Activated naive CD4-positive, alpha-beta T cell treated with anti-CD3 and anti-CD28 coated beads, Interleukin-2, amount 10 ng/mL, durations not matched to agents 7 days and 5 days (primary cell): ENCODE measurements around the gene VAC14.
"Not testable (repeated sequence)": the region's sequence is repeated elsewhere in the genome, so short reads cannot be mapped to it uniquely, and the experiment has no call there.

Experiments
- CTCF ChIA-PET: fragments of 350-600 bp; sonication (Branson Sonifier 250); formaldehyde crosslinking; loops from one replicate; lab custom pipeline; 2021; ENCODE audit warnings: antibody characterized with exemption; lab: Charles Lee
- DNase-seq: peaks from one replicate; pipeline ENCODE4 v3.0.0-alpha.2; 2020
- H3K27ac Mint-ChIP-seq: one replicate; pipeline ENCODE4 v1.8.0; 2021; ENCODE audit warnings: mild to moderate bottlenecking, moderate library complexity, mixed read lengths
- H3K27me3 Mint-ChIP-seq: one replicate; pipeline ENCODE4 v1.8.0; 2021; ENCODE audit warnings: mild to moderate bottlenecking, mixed read lengths
- H3K36me3 Mint-ChIP-seq: one replicate; pipeline ENCODE4 v1.8.0; 2021; ENCODE audit warnings: mixed read lengths
- H3K4me1 Mint-ChIP-seq: one replicate; pipeline ENCODE4 v1.8.0; 2021; ENCODE audit warnings: mixed read lengths
- H3K4me3 Mint-ChIP-seq: one replicate; pipeline ENCODE4 v1.8.0; 2021; ENCODE audit warnings: mild to moderate bottlenecking, moderate library complexity, mixed read lengths
- H3K9me3 Mint-ChIP-seq: one replicate; pipeline ENCODE4 v1.8.0; 2021; ENCODE audit warnings: mixed read lengths

The VAC14 gene

GRCh38 chr16:70678121-70678897 lies 122.6 kb downstream of the VAC14 start:
- Mint-ChIP-seq H3K9me3 (no peaks in the 10 kb centered on the region), H3K4me3 (no peak overlapping the region), H3K27ac (no peak overlapping the region), H3K36me3 (peaks cover 7% of the 10 kb centered on the region), H3K4me1 (peaks cover 21% of the 10 kb centered on the region), H3K27me3 (peaks cover 13% of the 10 kb centered on the region)
- CTCF ChIA-PET = interaction anchor here (0.8 to 6.8 kb wide), 5 partner anchors 9 to 93 kb away, joined by 3 to 87 read pairs (median 7); no protein-coding TSS in a partner anchor
- DNase-seq = no peak

DNA sequence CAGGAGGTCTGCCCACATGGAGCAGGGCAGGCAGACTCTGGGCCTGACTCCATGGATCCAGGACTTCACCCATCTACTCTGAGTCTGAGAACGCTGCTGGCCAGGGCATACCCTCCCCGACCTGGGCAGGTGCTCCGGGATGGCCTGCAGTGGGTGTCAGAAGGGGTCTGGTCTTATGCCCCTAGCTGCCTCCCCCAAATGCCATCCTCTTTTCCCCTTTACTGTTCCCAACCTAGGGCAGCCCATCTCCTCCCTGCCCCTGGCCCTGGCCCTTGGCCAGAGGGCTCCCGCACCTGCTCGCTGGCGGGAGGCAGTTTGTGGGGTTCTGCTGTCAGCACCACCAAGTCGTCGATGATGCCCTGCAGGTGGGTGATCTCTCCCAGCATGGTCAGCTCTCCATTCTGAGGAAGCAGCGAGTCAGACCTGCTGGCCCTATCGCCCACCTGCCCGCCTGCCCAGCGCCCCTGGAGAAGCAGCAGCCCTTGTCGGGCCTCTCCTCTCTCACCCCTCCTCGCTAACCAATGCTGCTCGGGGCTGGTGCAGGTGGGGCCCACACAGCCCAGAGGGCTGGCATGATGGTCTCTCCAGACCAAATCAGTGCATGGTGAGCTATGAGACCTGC lies 123.3 kb downstream of the VAC14 start:
- Mint-ChIP-seq H3K36me3 (peaks cover 12% of the 10 kb centered on the region), H3K4me1 (peaks cover 18% of the 10 kb centered on the region), H3K27ac (no peak overlapping the region), H3K9me3 (no peaks in the 10 kb centered on the region), H3K4me3 (no peak overlapping the region), H3K27me3 (peaks cover 7% of the 10 kb centered on the region)
- CTCF ChIA-PET = interaction anchor here (6.8 kb wide), 1 partner anchor 93 kb away, joined by 87 read pairs; no protein-coding TSS in a partner anchor
- DNase-seq = no peak

DNA sequence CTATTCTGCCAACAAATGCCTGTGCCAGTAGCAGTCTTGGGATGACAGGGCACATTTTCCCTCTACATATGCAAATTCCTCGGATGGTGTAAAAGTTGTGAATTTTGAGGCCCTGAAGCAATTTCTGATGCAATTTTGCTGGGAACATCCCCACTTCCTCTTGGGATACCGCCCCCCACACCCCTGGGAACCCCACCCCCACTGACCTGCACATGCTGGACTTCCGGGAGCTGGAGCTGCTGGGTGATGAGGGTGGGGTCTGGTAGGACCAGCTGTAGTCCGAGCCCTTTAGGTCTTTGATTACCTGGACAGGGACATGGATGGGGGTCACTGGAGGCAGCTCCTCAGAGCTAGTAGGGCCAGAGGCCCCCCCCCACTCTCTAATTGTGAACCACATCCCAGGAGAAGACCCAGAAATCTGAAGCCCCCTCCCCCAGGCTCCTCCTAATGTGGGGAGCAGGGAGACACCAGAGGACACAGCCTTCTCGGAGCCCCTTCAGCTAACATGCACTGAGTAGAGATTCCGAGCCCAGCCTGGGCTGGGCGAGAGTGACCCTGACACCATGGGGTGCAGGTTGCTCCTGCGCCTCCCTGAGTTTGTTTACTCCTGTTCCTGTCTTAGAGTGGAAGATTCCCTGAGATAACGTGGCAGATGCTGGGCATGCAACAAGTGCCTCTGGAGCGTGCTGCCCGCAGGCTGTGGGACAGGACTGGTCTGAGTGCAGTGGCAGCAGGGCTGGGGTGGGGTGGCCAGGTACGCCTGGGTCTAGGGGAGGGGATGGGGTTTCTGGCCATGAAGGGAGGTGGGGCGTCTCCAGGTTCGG lies 124.1 kb downstream of the VAC14 start:
- Mint-ChIP-seq H3K4me1 (peaks cover 16% of the 10 kb centered on the region), H3K27me3 (peaks cover 6% of the 10 kb centered on the region), H3K36me3 (peaks cover 14% of the 10 kb centered on the region)

DNA sequence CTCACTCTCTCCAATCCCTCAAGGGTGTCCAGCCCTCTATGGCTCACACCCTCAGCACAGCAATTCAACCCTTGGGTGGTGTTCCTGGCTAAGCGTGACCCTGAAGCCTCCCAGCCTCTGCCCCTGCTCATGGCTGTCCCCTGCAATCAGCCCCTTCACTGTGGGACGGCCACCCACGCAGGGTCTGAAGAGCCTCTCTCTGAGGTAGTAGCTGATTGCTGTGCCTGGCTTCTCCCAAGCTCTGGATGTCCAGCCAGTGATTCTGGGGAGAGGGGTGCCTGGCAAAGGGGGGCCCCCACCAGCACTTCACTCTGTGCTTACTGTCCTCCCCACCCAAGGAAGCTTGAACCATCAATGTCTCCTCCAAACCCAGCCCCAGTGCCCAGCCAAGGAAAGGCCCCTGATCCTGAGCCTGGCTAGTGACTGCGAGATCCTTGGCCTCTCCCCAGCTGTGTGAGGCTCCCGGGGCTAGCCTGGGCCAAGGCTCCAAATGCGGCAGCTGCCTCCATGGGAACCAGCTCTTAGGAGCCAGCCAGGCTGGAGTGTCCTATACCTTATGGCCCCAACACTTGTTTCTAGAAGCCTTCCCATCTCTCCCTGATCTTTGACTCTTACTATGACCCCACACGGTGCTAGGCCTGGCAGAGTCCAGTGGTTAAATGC lies 125.0 kb downstream of the VAC14 start:
- CTCF ChIA-PET = interaction anchor here (1.6 to 1.8 kb wide), 2 partner anchors 62 to 95 kb away, joined by 6 to 18 read pairs; no protein-coding TSS in a partner anchor
- H3K36me3 Mint-ChIP-seq = peaks cover 17% of the 10 kb centered on the region
- H3K4me3 Mint-ChIP-seq = no peak overlapping the region
- H3K27me3 Mint-ChIP-seq = peaks cover 5% of the 10 kb centered on the region
- H3K27ac Mint-ChIP-seq = no peak overlapping the region
- no peak for DNase-seq
- H3K4me1 Mint-ChIP-seq = peaks cover 14% of the 10 kb centered on the region
- no peaks in the 10 kb centered on the region for H3K9me3 Mint-ChIP-seq

More for the DNA sequence above, 124.1 kb downstream of the VAC14 start:
- no peak for DNase-seq
- CTCF ChIA-PET = interaction anchor here (1.6 to 6.8 kb wide), 3 partner anchors 61 to 94 kb away, joined by 6 to 87 read pairs (median 18); no protein-coding TSS in a partner anchor
- H3K9me3 Mint-ChIP-seq = no peaks in the 10 kb centered on the region
- no peak overlapping the region for H3K27ac Mint-ChIP-seq
- no peak overlapping the region for H3K4me3 Mint-ChIP-seq

- H3K27ac Mint-ChIP-seq = no peak overlapping the region
- CTCF ChIA-PET = interaction anchor here (0.6 kb wide), 1 partner anchor 97 kb away, joined by 3 read pairs; no protein-coding TSS in a partner anchor
These were observed 126.5 kb downstream of the VAC14 start for GRCh38 chr16:70674221-70675014.

DNA sequence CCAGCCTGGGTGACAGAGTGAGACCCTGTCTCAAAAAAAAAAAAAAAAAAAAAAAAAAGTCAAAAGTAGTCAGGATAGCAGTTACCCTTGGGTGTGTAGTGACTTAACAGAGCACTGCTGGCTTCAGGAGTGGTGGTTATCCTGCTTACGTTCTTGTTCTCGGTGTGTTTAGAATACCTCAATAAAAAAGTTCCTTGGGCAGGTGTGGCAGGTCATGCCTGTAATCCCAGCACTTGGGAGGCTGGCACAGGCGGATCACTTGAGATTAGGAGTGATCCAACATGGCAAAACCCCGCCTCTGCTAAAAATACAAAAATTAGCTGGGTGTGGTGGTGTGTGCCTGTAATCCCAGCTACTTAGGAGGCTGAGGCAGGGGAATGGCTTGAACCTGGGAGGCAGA lies 130.0 kb downstream of the VAC14 start:
- peaks cover 33% of the 10 kb centered on the region for H3K36me3 Mint-ChIP-seq
- not testable (repeated sequence) for H3K9me3 Mint-ChIP-seq, H3K27me3 Mint-ChIP-seq, H3K27ac Mint-ChIP-seq, H3K4me1 Mint-ChIP-seq, DNase-seq, H3K4me3 Mint-ChIP-seq
- CTCF ChIA-PET = interaction anchor here (1.0 kb wide), 1 partner anchor 100 kb away, joined by 3 read pairs; no protein-coding TSS in a partner anchor

More at GRCh38 chr16:70674221-70675014, 126.5 kb downstream of the VAC14 start:
- H3K4me1 Mint-ChIP-seq = peaks cover 7% of the 10 kb centered on the region
- peaks cover 19% of the 10 kb centered on the region for H3K36me3 Mint-ChIP-seq
- no peaks in the 10 kb centered on the region for H3K9me3 Mint-ChIP-seq
- peaks cover 4% of the 10 kb centered on the region for H3K27me3 Mint-ChIP-seq
- no peak for DNase-seq
- H3K4me3 Mint-ChIP-seq = no peak overlapping the region

DNA sequence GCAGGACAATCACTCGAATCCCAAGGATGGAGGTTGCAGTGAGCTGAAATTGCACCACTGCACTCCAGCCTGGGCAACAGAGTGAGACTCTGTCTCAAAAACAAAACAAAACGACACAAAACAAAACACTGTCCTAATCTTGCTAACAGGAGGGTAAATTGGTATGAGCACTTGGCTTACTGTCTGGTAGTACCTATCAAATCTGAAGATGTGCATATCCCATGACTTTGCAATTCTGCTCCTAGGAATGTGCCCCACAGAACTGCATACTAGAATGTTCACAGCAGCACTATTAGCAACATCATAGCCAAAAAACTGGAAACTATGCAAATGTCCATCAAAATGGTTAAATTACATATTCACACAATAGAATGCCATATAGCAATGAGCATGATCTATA lies 130.8 kb downstream of the VAC14 start:
- Mint-ChIP-seq H3K27me3 (peaks cover 4% of the 10 kb centered on the region), H3K36me3 (peaks cover 36% of the 10 kb centered on the region), H3K9me3 (peaks cover 2% of the 10 kb centered on the region), H3K27ac (no peak overlapping the region), H3K4me3 (no peak overlapping the region), H3K4me1 (no peaks in the 10 kb centered on the region)
- no peak for DNase-seq
- CTCF ChIA-PET = interaction anchor here (1.0 kb wide), 1 partner anchor 101 kb away, joined by 3 read pairs; no protein-coding TSS in a partner anchor

- CTCF ChIA-PET = interaction anchor here (1.6 to 2.4 kb wide), 4 partner anchors 12 to 109 kb away, joined by 3 to 11 read pairs (median 6); no protein-coding TSS in a partner anchor
- Mint-ChIP-seq H3K36me3 (peaks cover 28% of the 10 kb centered on the region), H3K4me3 (no peak overlapping the region), H3K4me1 (no peaks in the 10 kb centered on the region), H3K27me3 (no peaks in the 10 kb centered on the region), H3K9me3 (peaks cover 2% of the 10 kb centered on the region), H3K27ac (no peak overlapping the region)
- DNase-seq = no peak
These were observed 134.9 kb downstream of the VAC14 start for GRCh38 chr16:70665806-70666735.

- Mint-ChIP-seq H3K36me3 (peaks cover 24% of the 10 kb centered on the region), H3K4me3 (no peak overlapping the region), H3K9me3 (peaks cover 2% of the 10 kb centered on the region), H3K27ac (no peak overlapping the region), H3K4me1 (peaks cover 4% of the 10 kb centered on the region), H3K27me3 (no peaks in the 10 kb centered on the region)
- CTCF ChIA-PET = no interaction called here
- no peak for DNase-seq
These were observed 135.8 kb downstream of the VAC14 start for GRCh38 chr16:70665113-70665694.

- Mint-ChIP-seq H3K27ac (no peak overlapping the region), H3K9me3 (peaks cover 2% of the 10 kb centered on the region), H3K27me3 (no peaks in the 10 kb centered on the region), H3K4me3 (no peak overlapping the region), H3K4me1 (peaks cover 4% of the 10 kb centered on the region), H3K36me3 (peaks cover 23% of the 10 kb centered on the region)
- DNase-seq = no peak
- CTCF ChIA-PET = no interaction called here
These were observed 136.4 kb downstream of the VAC14 start for GRCh38 chr16:70664325-70665112.
